GM23338 (cell line): Measurements from ENCODE around the gene FAM53B. TPM values are rescaled to one million over a fixed set of nuclear protein-coding genes. Genes with fewer than 3 reads are reported as not detected.

Experiments
- ATAC-seq: fragments of 200-7000 bp; cut with Tn5 transposase; 3 replicates; pipeline ENCODE4 v1.9.1; 2020
- DNase-seq: peaks from one replicate; pipeline ENCODE4 v3.0.0-alpha.2; 2015; ENCODE audit warnings: low spot score
- H2AFZ ChIP-seq: fragments of 200-600 bp; sonication (generic); 2 replicates; pipeline ENCODE4 v1.8.0; 2016; ENCODE audit warnings: antibody characterized with exemption, mild to moderate bottlenecking, moderate library complexity
- H3F3A ChIP-seq: fragments of 200-600 bp; sonication (generic); replicated peaks from 2 replicates; pipeline ENCODE4 v1.8.0; 2017; ENCODE audit warnings: antibody characterized with exemption, mixed run types, low read depth
- H3K27ac ChIP-seq: fragments of 200-600 bp; sonication (generic); 2 replicates; pipeline ENCODE4 v1.6.1; 2016; ENCODE audit warnings: low read depth
- H3K27me3 ChIP-seq: fragments of 200-600 bp; sonication (generic); 2 replicates; pipeline ENCODE4 v1.8.0; 2016; ENCODE audit warnings: mild to moderate bottlenecking, mixed run types, moderate library complexity; ENCODE audit not compliant: insufficient read depth
- H3K36me3 ChIP-seq: fragments of 200-600 bp; sonication (generic); 2 replicates; pipeline ENCODE4 v1.8.0; 2016; ENCODE audit warnings: mild to moderate bottlenecking; ENCODE audit not compliant: insufficient read depth
- H3K4me1 ChIP-seq: fragments of 200-600 bp; sonication (generic); 2 replicates; pipeline ENCODE4 v1.8.0; 2016; ENCODE audit warnings: mild to moderate bottlenecking, moderate library complexity; ENCODE audit not compliant: insufficient read depth
- H3K4me2 ChIP-seq: fragments of 200-600 bp; sonication (generic); 2 replicates; pipeline ENCODE4 v1.7.1; 2017; ENCODE audit warnings: mixed run types
- H3K4me3 ChIP-seq: fragments of 200-600 bp; sonication (generic); 2 replicates; pipeline ENCODE4 v1.6.1; 2016; ENCODE audit warnings: mixed run types
- H3K79me2 ChIP-seq: fragments of 200-600 bp; sonication (generic); replicated peaks from 2 replicates; pipeline ENCODE4 v1.8.0; 2017; ENCODE audit warnings: mild to moderate bottlenecking; ENCODE audit not compliant: insufficient read depth
- H3K9me2 ChIP-seq: fragments of 200-600 bp; sonication (generic); 2 replicates; pipeline ENCODE4 v1.8.0; 2017; ENCODE audit not compliant: insufficient read depth
- H4K20me1 ChIP-seq: fragments of 200-600 bp; sonication (generic); replicated peaks from 2 replicates; pipeline ENCODE4 v1.8.0; 2017; ENCODE audit warnings: mild to moderate bottlenecking; ENCODE audit not compliant: insufficient read depth
- H3K27ac Mint-ChIP-seq: 2 replicates; pipeline ENCODE4 v1.8.0; 2020; ENCODE audit warnings: inconsistent platforms, mild to moderate bottlenecking, moderate library complexity, mixed read lengths
- H3K27me3 Mint-ChIP-seq: 3 replicates; pipeline ENCODE4 v1.8.0; 2022; ENCODE audit warnings: low read depth, mild to moderate bottlenecking, moderate library complexity, mixed read lengths, inconsistent platforms; ENCODE audit not compliant: insufficient read depth, poor library complexity
- H3K36me3 Mint-ChIP-seq: 3 replicates; pipeline ENCODE4 v1.8.0; 2021; ENCODE audit warnings: low read depth, mild to moderate bottlenecking, inconsistent platforms, moderate library complexity, mixed read lengths
- H3K4me1 Mint-ChIP-seq: 3 replicates; pipeline ENCODE4 v1.8.0; 2020; ENCODE audit warnings: mild to moderate bottlenecking, inconsistent platforms, mixed read lengths
- H3K4me3 Mint-ChIP-seq: 3 replicates; pipeline ENCODE4 v1.8.0; 2021; ENCODE audit warnings: moderate library complexity, mild to moderate bottlenecking, inconsistent platforms, mixed read lengths
- H3K9me3 Mint-ChIP-seq: 3 replicates; pipeline ENCODE4 v1.8.0; 2020; ENCODE audit warnings: moderate library complexity, mild to moderate bottlenecking, inconsistent platforms, mixed read lengths
- CREB1 ChIP-seq: fragments of 250-450 bp; sonication (Bioruptor Pico); IDR thresholded peaks from 2 replicates; pipeline ENCODE4 v1.5.0; 2020; ENCODE audit warnings: low read depth, mild to moderate bottlenecking, moderate library complexity
- EZH2phosphoT487 ChIP-seq: fragments of 200-600 bp; sonication (generic); IDR thresholded peaks from one replicate; pipeline ENCODE4 v1.8.1; 2018; ENCODE audit warnings: antibody characterized with exemption; ENCODE audit not compliant: unreplicated experiment
- JUNB ChIP-seq: IDR thresholded peaks from one replicate; pipeline ENCODE4 v1.6.1; 2016; ENCODE audit warnings: antibody characterized with exemption; ENCODE audit not compliant: unreplicated experiment
- NANOG ChIP-seq: IDR thresholded peaks from 2 replicates; pipeline ENCODE4 v1.6.1; 2016; ENCODE audit warnings: antibody characterized with exemption, borderline replicate concordance
- POLR2AphosphoS5 ChIP-seq: IDR thresholded peaks from 2 replicates; pipeline ENCODE4 v1.6.1; 2016; ENCODE audit warnings: antibody characterized with exemption, low read depth
- STAT1 ChIP-seq: IDR thresholded peaks from one replicate; pipeline ENCODE4 v1.6.1; 2016; ENCODE audit warnings: antibody characterized with exemption; ENCODE audit not compliant: unreplicated experiment
- ZNF114 ChIP-seq: fragments of 250-450 bp; sonication (Bioruptor Pico); IDR thresholded peaks from 2 replicates; pipeline ENCODE4 v1.5.0; 2020; ENCODE audit warnings: mild to moderate bottlenecking, moderate library complexity
- ZNF331 ChIP-seq: fragments of 250-450 bp; sonication (Bioruptor Pico); IDR thresholded peaks from 2 replicates; pipeline ENCODE4 v1.5.0; 2020; ENCODE audit warnings: low read depth, mild to moderate bottlenecking, moderate library complexity
- polyA plus RNA-seq: library from polyadenylated mRNA; unstranded; fragments of >200 nt; fragmentation: Nextera tagmentation; extraction: Ambion mirVana; gene quantifications from 2 replicates; pipeline ENCODE4 v1.2.1, GENCODE V29; 2016
- total RNA-seq: library from RNA; depleted of rRNA; stranded (reverse); fragments of >200 nt; shearing (Covaris generic); gene quantifications from 2 replicates; pipeline ENCODE4 v1.2.3, GENCODE V29; 2014
- TF ChIP-seq, protein P1 (sequence below), 2 experiments: fragments of 200-600 bp in 1 of 2; sonication (generic) in 1 of 2; conservative IDR thresholded peaks; 2 replicates each; pipeline versions ENCODE4 v1.5.1 to v1.6.1; 2016 to 2017; ENCODE audit warnings: antibody characterized with exemption in 2 of 2, low read depth in 2 of 2, mild to moderate bottlenecking in 2 of 2, moderate library complexity in 1 of 2
- TF ChIP-seq, protein P2 (sequence below): IDR thresholded peaks from one replicate; pipeline ENCODE4 v1.6.1; 2018; ENCODE audit warnings: antibody characterized with exemption; ENCODE audit not compliant: unreplicated experiment
- TF ChIP-seq, protein P3 (sequence below): fragments of 250-450 bp; sonication (Bioruptor Pico); IDR thresholded peaks from 2 replicates; pipeline ENCODE4 v1.5.0; 2020; ENCODE audit warnings: mild to moderate bottlenecking, moderate library complexity
- TF ChIP-seq, protein P4 (sequence below): IDR thresholded peaks from 2 replicates; pipeline ENCODE4 v1.6.1; 2016; ENCODE audit warnings: antibody characterized with exemption

Gene FAM53B
- total and polyA plus RNA-seq, 2 experiments from 2014 or later = 3.0 to 20.3 TPM

DNA sequence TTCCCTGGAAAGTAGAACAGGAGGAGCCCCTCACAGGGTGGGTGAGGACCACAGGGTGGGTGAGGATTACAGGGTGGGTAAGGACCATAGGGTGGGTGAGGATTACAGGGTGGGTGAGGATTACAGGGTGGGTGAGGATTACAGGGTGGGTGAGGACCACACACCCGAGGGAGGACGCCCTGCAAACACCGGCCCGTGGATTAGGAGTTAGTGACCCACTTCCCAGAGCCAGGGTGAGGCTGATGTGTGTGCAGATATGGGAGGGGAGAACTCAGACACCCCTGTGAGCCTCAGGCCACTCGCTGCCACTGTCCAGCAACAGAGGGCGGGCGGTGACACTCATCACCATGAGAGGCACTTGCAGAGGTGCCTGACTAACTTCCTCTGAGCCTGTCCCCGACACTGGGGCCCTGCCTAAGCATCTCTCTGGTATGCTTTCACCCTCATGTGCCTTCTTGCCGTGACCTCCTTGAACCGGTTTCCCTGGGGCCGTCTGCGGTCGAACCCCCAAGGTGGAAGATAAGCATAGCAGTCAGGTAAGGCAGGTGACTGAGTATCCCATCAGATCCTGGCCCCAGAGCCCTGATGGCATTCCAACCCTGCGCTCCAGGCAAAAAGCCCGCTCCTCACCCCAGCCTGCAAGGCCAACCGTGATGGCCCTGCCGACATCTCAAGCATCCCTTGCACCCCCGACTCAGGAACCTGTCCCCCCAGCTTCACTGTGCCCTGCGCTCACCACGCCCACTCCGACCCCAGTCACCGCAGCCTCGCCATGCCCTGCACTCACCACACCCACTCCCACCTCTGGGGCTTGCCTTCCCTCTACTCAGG, 74.1 kb downstream of the FAM53B start:
- no peaks in the 10 kb centered on the region for H3K9me2 ChIP-seq
- no peak overlapping the region for H3K4me2 ChIP-seq
- no peaks in the 10 kb centered on the region for H3K9me3 Mint-ChIP-seq
- no peaks in the 10 kb centered on the region for H3K36me3 Mint-ChIP-seq
- no peaks in the 10 kb centered on the region for H3K27me3 ChIP-seq
- no peak overlapping the region for H3K4me3 Mint-ChIP-seq
- H3K27me3 Mint-ChIP-seq = peaks cover 9% of the 10 kb centered on the region
- DNase-seq (no peak), ATAC-seq (no peak)
- H3K4me1 ChIP-seq = 0 out of 2 replicates have a peak, but pooled peaks cover 7% of the 10 kb centered on the region
- no peak overlapping the region for H3K4me3 ChIP-seq
- H2AFZ ChIP-seq = no peak overlapping the region
- TF ChIP-seq, protein P1, sequence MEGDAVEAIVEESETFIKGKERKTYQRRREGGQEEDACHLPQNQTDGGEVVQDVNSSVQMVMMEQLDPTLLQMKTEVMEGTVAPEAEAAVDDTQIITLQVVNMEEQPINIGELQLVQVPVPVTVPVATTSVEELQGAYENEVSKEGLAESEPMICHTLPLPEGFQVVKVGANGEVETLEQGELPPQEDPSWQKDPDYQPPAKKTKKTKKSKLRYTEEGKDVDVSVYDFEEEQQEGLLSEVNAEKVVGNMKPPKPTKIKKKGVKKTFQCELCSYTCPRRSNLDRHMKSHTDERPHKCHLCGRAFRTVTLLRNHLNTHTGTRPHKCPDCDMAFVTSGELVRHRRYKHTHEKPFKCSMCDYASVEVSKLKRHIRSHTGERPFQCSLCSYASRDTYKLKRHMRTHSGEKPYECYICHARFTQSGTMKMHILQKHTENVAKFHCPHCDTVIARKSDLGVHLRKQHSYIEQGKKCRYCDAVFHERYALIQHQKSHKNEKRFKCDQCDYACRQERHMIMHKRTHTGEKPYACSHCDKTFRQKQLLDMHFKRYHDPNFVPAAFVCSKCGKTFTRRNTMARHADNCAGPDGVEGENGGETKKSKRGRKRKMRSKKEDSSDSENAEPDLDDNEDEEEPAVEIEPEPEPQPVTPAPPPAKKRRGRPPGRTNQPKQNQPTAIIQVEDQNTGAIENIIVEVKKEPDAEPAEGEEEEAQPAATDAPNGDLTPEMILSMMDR (conservative IDR thresholded peaks at IDR 0.05; ENCODE audit: low read depth in 2 of 2) = no peak
- TF ChIP-seq, protein P2, sequence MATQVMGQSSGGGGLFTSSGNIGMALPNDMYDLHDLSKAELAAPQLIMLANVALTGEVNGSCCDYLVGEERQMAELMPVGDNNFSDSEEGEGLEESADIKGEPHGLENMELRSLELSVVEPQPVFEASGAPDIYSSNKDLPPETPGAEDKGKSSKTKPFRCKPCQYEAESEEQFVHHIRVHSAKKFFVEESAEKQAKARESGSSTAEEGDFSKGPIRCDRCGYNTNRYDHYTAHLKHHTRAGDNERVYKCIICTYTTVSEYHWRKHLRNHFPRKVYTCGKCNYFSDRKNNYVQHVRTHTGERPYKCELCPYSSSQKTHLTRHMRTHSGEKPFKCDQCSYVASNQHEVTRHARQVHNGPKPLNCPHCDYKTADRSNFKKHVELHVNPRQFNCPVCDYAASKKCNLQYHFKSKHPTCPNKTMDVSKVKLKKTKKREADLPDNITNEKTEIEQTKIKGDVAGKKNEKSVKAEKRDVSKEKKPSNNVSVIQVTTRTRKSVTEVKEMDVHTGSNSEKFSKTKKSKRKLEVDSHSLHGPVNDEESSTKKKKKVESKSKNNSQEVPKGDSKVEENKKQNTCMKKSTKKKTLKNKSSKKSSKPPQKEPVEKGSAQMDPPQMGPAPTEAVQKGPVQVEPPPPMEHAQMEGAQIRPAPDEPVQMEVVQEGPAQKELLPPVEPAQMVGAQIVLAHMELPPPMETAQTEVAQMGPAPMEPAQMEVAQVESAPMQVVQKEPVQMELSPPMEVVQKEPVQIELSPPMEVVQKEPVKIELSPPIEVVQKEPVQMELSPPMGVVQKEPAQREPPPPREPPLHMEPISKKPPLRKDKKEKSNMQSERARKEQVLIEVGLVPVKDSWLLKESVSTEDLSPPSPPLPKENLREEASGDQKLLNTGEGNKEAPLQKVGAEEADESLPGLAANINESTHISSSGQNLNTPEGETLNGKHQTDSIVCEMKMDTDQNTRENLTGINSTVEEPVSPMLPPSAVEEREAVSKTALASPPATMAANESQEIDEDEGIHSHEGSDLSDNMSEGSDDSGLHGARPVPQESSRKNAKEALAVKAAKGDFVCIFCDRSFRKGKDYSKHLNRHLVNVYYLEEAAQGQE = no peak
- TF ChIP-seq JUNB (no peak), CREB1 (CRISPR knock-in tag) (no peak), NANOG (no peak), STAT1 (no peak), ZNF114 (CRISPR knock-in tag) (no peak), EZH2phosphoT487 (no peak), ZNF331 (no peak), POLR2AphosphoS5 (no peak)
- TF ChIP-seq, protein P3, sequence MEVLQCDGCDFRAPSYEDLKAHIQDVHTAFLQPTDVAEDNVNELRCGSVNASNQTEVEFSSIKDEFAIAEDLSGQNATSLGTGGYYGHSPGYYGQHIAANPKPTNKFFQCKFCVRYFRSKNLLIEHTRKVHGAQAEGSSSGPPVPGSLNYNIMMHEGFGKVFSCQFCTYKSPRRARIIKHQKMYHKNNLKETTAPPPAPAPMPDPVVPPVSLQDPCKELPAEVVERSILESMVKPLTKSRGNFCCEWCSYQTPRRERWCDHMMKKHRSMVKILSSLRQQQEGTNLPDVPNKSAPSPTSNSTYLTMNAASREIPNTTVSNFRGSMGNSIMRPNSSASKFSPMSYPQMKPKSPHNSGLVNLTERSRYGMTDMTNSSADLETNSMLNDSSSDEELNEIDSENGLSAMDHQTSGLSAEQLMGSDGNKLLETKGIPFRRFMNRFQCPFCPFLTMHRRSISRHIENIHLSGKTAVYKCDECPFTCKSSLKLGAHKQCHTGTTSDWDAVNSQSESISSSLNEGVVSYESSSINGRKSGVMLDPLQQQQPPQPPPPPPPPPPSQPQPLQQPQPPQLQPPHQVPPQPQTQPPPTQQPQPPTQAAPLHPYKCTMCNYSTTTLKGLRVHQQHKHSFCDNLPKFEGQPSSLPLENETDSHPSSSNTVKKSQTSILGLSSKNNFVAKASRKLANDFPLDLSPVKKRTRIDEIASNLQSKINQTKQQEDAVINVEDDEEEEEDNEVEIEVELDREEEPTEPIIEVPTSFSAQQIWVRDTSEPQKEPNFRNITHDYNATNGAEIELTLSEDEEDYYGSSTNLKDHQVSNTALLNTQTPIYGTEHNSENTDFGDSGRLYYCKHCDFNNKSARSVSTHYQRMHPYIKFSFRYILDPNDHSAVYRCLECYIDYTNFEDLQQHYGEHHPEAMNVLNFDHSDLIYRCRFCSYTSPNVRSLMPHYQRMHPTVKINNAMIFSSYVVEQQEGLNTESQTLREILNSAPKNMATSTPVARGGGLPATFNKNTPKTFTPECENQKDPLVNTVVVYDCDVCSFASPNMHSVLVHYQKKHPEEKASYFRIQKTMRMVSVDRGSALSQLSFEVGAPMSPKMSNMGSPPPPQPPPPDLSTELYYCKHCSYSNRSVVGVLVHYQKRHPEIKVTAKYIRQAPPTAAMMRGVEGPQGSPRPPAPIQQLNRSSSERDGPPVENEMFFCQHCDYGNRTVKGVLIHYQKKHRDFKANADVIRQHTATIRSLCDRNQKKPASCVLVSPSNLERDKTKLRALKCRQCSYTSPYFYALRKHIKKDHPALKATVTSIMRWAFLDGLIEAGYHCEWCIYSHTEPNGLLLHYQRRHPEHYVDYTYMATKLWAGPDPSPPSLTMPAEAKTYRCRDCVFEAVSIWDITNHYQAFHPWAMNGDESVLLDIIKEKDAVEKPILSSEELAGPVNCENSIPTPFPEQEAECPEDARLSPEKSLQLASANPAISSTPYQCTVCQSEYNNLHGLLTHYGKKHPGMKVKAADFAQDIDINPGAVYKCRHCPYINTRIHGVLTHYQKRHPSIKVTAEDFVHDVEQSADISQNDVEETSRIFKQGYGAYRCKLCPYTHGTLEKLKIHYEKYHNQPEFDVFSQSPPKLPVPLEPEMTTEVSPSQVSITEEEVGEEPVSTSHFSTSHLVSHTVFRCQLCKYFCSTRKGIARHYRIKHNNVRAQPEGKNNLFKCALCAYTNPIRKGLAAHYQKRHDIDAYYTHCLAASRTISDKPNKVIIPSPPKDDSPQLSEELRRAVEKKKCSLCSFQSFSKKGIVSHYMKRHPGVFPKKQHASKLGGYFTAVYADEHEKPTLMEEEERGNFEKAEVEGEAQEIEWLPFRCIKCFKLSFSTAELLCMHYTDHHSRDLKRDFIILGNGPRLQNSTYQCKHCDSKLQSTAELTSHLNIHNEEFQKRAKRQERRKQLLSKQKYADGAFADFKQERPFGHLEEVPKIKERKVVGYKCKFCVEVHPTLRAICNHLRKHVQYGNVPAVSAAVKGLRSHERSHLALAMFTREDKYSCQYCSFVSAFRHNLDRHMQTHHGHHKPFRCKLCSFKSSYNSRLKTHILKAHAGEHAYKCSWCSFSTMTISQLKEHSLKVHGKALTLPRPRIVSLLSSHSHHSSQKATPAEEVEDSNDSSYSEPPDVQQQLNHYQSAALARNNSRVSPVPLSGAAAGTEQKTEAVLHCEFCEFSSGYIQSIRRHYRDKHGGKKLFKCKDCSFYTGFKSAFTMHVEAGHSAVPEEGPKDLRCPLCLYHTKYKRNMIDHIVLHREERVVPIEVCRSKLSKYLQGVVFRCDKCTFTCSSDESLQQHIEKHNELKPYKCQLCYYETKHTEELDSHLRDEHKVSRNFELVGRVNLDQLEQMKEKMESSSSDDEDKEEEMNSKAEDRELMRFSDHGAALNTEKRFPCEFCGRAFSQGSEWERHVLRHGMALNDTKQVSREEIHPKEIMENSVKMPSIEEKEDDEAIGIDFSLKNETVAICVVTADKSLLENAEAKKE (CRISPR knock-in tag) = no peak
- TF ChIP-seq, protein P4, sequence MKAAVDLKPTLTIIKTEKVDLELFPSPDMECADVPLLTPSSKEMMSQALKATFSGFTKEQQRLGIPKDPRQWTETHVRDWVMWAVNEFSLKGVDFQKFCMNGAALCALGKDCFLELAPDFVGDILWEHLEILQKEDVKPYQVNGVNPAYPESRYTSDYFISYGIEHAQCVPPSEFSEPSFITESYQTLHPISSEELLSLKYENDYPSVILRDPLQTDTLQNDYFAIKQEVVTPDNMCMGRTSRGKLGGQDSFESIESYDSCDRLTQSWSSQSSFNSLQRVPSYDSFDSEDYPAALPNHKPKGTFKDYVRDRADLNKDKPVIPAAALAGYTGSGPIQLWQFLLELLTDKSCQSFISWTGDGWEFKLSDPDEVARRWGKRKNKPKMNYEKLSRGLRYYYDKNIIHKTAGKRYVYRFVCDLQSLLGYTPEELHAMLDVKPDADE = no peak
- H3K79me2 ChIP-seq = no peaks in the 10 kb centered on the region
- H3K36me3 ChIP-seq = no peaks in the 10 kb centered on the region
- H3K27ac Mint-ChIP-seq = no peak overlapping the region; the same call in 1 of the 2 replicates
- no peaks in the 10 kb centered on the region for H3F3A ChIP-seq
- H4K20me1 ChIP-seq = no peaks in the 10 kb centered on the region; the same call in 1 of the 2 replicates
- H3K27ac ChIP-seq = no peak overlapping the region
- peaks cover 29% of the 10 kb centered on the region for H3K4me1 Mint-ChIP-seq
